Esophagus muscularis mucosa (tissue), 4 donors: ENCODE results near the gene KIF26B.
"Not testable (repeated sequence)": the region's sequence is repeated elsewhere in the genome, so short reads cannot be mapped to it uniquely, and the experiment has no call there.

Experiments used
- CTCF ChIP-seq, 3 experiments: fragments of 200-600 bp in 2 of 3; fragments of 450-650 bp in 1 of 3; sonication (generic) in 2 of 3; IDR thresholded peaks; one replicate each; pipeline ENCODE4 v1.5.1; 2017 to 2019; ENCODE audit warnings: antibody characterized with exemption in 3 of 3, mild to moderate bottlenecking in 2 of 3, moderate library complexity in 1 of 3
- EP300 ChIP-seq: sonication (generic); formaldehyde crosslinking; IDR thresholded peaks from one replicate; pipeline ENCODE4 v1.6.1; 2017; ENCODE audit warnings: antibody characterized with exemption
- POLR2A ChIP-seq: fragments of 450-650 bp; IDR thresholded peaks from one replicate; pipeline ENCODE4 v1.6.1; 2017; ENCODE audit warnings: antibody characterized with exemption, moderate library complexity, mild to moderate bottlenecking, low read depth

GRCh38 chr1:245728035-245728434 lies 573.2 kb downstream of the KIF26B start:
- TF ChIP-seq EP300; CTCF (IDR thresholded peaks at IDR 0.05); POLR2A: not testable (repeated sequence)
